H9 (cell line): ENCODE data around the gene HS6ST3. TPM values are rescaled to one million over a fixed set of nuclear protein-coding genes. Genes with fewer than 3 reads are reported as not detected.

Source experiments
- DNase-seq: peaks from one replicate; pipeline ENCODE4 v3.0.0-alpha.2; 2017
- H2AFZ ChIP-seq: one replicate; pipeline ENCODE4 v1.6.1; 2013; ENCODE audit warnings: mild to moderate bottlenecking, low read length, control low read depth, moderate library complexity
- H2AK5ac ChIP-seq: 2 replicates; pipeline ENCODE4 v1.6.1; 2013; ENCODE audit warnings: low read length, control low read depth, mixed read lengths; ENCODE audit not compliant: insufficient read length
- H2BK120ac ChIP-seq: one replicate; pipeline ENCODE4 v1.6.1; 2013; ENCODE audit warnings: low read depth, mild to moderate bottlenecking, low read length, control low read depth, inconsistent platforms; ENCODE audit not compliant: poor library complexity, severe bottlenecking
- H2BK12ac ChIP-seq: 2 replicates; pipeline ENCODE4 v1.6.1; 2013; ENCODE audit warnings: low read length, control low read depth, mixed read lengths, low read depth; ENCODE audit not compliant: insufficient read length
- H2BK15ac ChIP-seq: 2 replicates; pipeline ENCODE4 v1.6.1; 2013; ENCODE audit warnings: low read depth, low read length, control low read depth
- H2BK20ac ChIP-seq: one replicate; pipeline ENCODE4 v1.6.1; 2013; ENCODE audit warnings: low read depth, mild to moderate bottlenecking, low read length, control low read depth, inconsistent platforms; ENCODE audit not compliant: poor library complexity, severe bottlenecking
- H2BK5ac ChIP-seq: 2 replicates; pipeline ENCODE4 v1.6.1; 2013; ENCODE audit warnings: low read length, control low read depth, mixed read lengths; ENCODE audit not compliant: insufficient read length
- H3K14ac ChIP-seq: 2 replicates; pipeline ENCODE4 v1.6.1; 2013; ENCODE audit warnings: low read length, control low read depth; ENCODE audit not compliant: insufficient read depth
- H3K18ac ChIP-seq: 2 replicates; pipeline ENCODE4 v1.6.1; 2013; ENCODE audit warnings: low read depth, mild to moderate bottlenecking, mixed read lengths, low read length, control low read depth; ENCODE audit not compliant: insufficient read length
- H3K23ac ChIP-seq: 2 replicates; pipeline ENCODE4 v1.6.1; 2013; ENCODE audit warnings: low read length, control low read depth, mixed read lengths, low read depth; ENCODE audit not compliant: insufficient read length
- H3K23me2 ChIP-seq: 2 replicates; pipeline ENCODE4 v1.6.1; 2013; ENCODE audit warnings: low read depth, mild to moderate bottlenecking, mixed read lengths, low read length, control low read depth; ENCODE audit not compliant: insufficient read length, poor library complexity, severe bottlenecking
- H3K27ac ChIP-seq: 2 replicates; pipeline ENCODE4 v1.5.1; 2013; ENCODE audit warnings: low read length, control low read depth, mixed read lengths, low read depth; ENCODE audit not compliant: insufficient read length
- H3K27me3 ChIP-seq: 2 replicates; pipeline ENCODE4 v1.6.1; 2013; ENCODE audit warnings: low read length, control low read depth, inconsistent platforms; ENCODE audit not compliant: insufficient read depth
- H3K4ac ChIP-seq: 2 replicates; pipeline ENCODE4 v1.6.1; 2013; ENCODE audit warnings: low read depth, mild to moderate bottlenecking, control low read depth, inconsistent platforms, low read length, moderate library complexity
- H3K4me1 ChIP-seq: 2 replicates; pipeline ENCODE4 v1.6.1; 2013; ENCODE audit warnings: low read length, control low read depth, inconsistent platforms; ENCODE audit not compliant: insufficient read depth
- H3K4me2 ChIP-seq: 2 replicates; pipeline ENCODE4 v1.6.1; 2013; ENCODE audit warnings: low read length, control low read depth, mixed read lengths; ENCODE audit not compliant: insufficient read length, insufficient read depth
- H3K56ac ChIP-seq: 2 replicates; pipeline ENCODE4 v1.6.1; 2013; ENCODE audit warnings: low read depth, mild to moderate bottlenecking, mixed read lengths, low read length, control low read depth; ENCODE audit not compliant: insufficient read length
- H3K79me1 ChIP-seq: 2 replicates; pipeline ENCODE4 v1.6.1; 2013; ENCODE audit warnings: low read depth, mild to moderate bottlenecking, moderate library complexity, low read length, control low read depth, inconsistent platforms; ENCODE audit not compliant: insufficient read depth, poor library complexity, severe bottlenecking
- H3K79me2 ChIP-seq: 2 replicates; pipeline ENCODE4 v1.6.1; 2013; ENCODE audit warnings: low read length, control low read depth, inconsistent platforms; ENCODE audit not compliant: insufficient read depth
- H3K9ac ChIP-seq: 2 replicates; pipeline ENCODE4 v1.6.1; 2013; ENCODE audit warnings: low read length, control low read depth, mixed read lengths; ENCODE audit not compliant: insufficient read length; ENCODE audit errors: extremely low read depth
- H3K9me3 ChIP-seq: one replicate; pipeline ENCODE4 v1.6.1; 2013; ENCODE audit warnings: low read depth, low read length, inconsistent platforms; ENCODE audit not compliant: control insufficient read depth
- H3T11ph ChIP-seq: one replicate; pipeline ENCODE4 v1.6.1; 2013; ENCODE audit warnings: mild to moderate bottlenecking, low read length, control low read depth, inconsistent platforms
- H4K20me1 ChIP-seq: one replicate; pipeline ENCODE4 v1.6.1; 2013; ENCODE audit not compliant: control insufficient read depth, insufficient read length, insufficient read depth
- H4K5ac ChIP-seq: 2 replicates; pipeline ENCODE4 v1.6.1; 2013; ENCODE audit warnings: low read depth, mild to moderate bottlenecking, mixed read lengths, low read length, control low read depth; ENCODE audit not compliant: insufficient read length
- H4K8ac ChIP-seq: replicated peaks from 2 replicates; pipeline ENCODE4 v1.6.1; 2013; ENCODE audit warnings: low read length, control low read depth, mixed read lengths, low read depth; ENCODE audit not compliant: insufficient read length
- H4K91ac ChIP-seq: 2 replicates; pipeline ENCODE4 v1.6.1; 2013; ENCODE audit warnings: low read depth, mild to moderate bottlenecking, moderate library complexity, mixed read lengths, low read length, control low read depth; ENCODE audit not compliant: insufficient read length
- H3K27ac Mint-ChIP-seq, 3 experiments: 2 replicates in 2 of 3; 3 replicates in 1 of 3; pipeline ENCODE4 v1.8.0; 2020 to 2021; ENCODE audit warnings: mixed read lengths in 3 of 3, mild to moderate bottlenecking in 1 of 3, moderate library complexity in 1 of 3
- H3K27me3 Mint-ChIP-seq: 2 replicates; pipeline ENCODE4 v1.8.0; 2021; ENCODE audit warnings: low read depth, mild to moderate bottlenecking, moderate library complexity, mixed read lengths
- H3K36me3 Mint-ChIP-seq, 3 experiments: 2 replicates in 2 of 3; 3 replicates in 1 of 3; pipeline ENCODE4 v1.8.0; 2020 to 2021; ENCODE audit warnings: low read depth in 3 of 3, mixed read lengths in 3 of 3; ENCODE audit not compliant: insufficient read depth in 1 of 3
- H3K4me1 Mint-ChIP-seq, 2 experiments: 2 replicates each; pipeline ENCODE4 v1.8.0; 2020; ENCODE audit warnings: mixed read lengths in 2 of 2
- H3K4me3 Mint-ChIP-seq, 2 experiments: 2 replicates in 1 of 2; 3 replicates in 1 of 2; pipeline ENCODE4 v1.8.0; 2020 to 2021; ENCODE audit warnings: mild to moderate bottlenecking in 2 of 2, mixed read lengths in 2 of 2, moderate library complexity in 1 of 2
- H3K9me3 Mint-ChIP-seq, 2 experiments: 2 replicates in 1 of 2; 3 replicates in 1 of 2; pipeline ENCODE4 v1.8.0; 2020; ENCODE audit warnings: mild to moderate bottlenecking in 2 of 2, mixed read lengths in 2 of 2, moderate library complexity in 1 of 2
- WGBS: extraction: QIAGEN DNeasy Blood & Tissue Kit; methylation state at CpG from one replicate; pipeline ENCODE4 v1.1.7; 2013; ENCODE audit warnings: missing lambda C conversion rate, low lambda C conversion rate, mixed read lengths; ENCODE audit not compliant: insufficient read length; ENCODE audit errors: extremely low coverage; 5-methylcytosine and 5-hydroxymethylcytosine counted together
- total RNA-seq: library from RNA; stranded (reverse); gene quantifications from 2 replicates; pipeline ENCODE4 v1.2.1, GENCODE V29; 2021
- TF ChIP-seq, protein P1 (sequence below): fragments of 200-600 bp; sonication (generic); conservative IDR thresholded peaks from 3 replicates; pipeline ENCODE4 v1.8.0; 2021; ENCODE audit warnings: antibody characterized with exemption, mild to moderate bottlenecking

HS6ST3 gene
- total RNA-seq, 1 experiment from 2014 or later = 0.44 TPM

DNA sequence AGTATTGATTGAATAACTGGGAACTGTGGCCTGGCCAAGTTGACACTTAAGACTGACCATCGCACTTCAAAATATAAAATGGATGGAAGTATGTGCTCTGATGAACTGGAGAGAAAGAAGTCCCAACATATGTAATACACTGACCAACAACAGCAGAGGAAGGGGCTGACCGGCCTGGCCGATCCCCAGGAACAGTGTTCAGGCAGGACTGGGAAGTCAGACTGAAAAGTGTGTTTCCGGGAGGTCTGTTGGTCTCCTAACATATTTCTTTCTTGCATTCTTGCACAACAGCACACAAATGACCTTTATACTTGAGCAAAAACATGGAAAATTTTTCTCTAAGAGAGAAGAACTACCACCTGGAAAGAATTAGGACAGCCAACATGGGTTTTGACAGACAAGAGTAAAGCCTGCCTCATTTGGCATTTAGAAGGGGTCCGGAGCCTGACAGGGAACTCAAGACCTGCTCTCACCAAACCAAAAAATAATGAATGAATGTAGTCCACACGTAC is 606.5 kb downstream of the HS6ST3 start:
- Histone ChIP-seq H3T11ph (no peak overlapping the region), H2BK120ac (no peak overlapping the region), H3K27ac (no peak overlapping the region), H4K5ac (no peak overlapping the region), H3K9me3 (no peaks in the 10 kb centered on the region), H3K4me2 (no peak overlapping the region), H3K79me2 (no peaks in the 10 kb centered on the region), H2BK5ac (no peak overlapping the region), H2AK5ac (no peak overlapping the region), H3K14ac (no peak overlapping the region), H3K56ac (no peak overlapping the region), H3K18ac (no peak overlapping the region), H3K27me3 (no peaks in the 10 kb centered on the region), H3K79me1 (no peaks in the 10 kb centered on the region), H4K8ac (no peak overlapping the region), H2BK12ac (no peak overlapping the region), H4K20me1 (no peaks in the 10 kb centered on the region), H3K23me2 (no peaks in the 10 kb centered on the region), H3K23ac (no peak overlapping the region), H2BK20ac (no peak overlapping the region), H3K9ac (no peak overlapping the region), H3K4ac (no peak overlapping the region), H3K4me1 (no peaks in the 10 kb centered on the region), H4K91ac (no peak overlapping the region), H2BK15ac (no peak overlapping the region), H2AFZ (no peak overlapping the region)
- Mint-ChIP-seq H3K4me1 (no peaks in the 10 kb centered on the region), H3K9me3 (peaks cover 7 to 11% of the 10 kb centered on the region in 2 experiments), H3K27me3 (no peaks in the 10 kb centered on the region; the same call in 1 of the 2 replicates), H3K27ac (no peak overlapping the region; a peak in 1 of 7 replicates), H3K36me3 (peaks cover 0 to 7% (median 4%) of the 10 kb centered on the region in 3 experiments; a peak in 4 of 7 replicates), H3K4me3 (no peak overlapping the region)
- TF ChIP-seq, protein P1, sequence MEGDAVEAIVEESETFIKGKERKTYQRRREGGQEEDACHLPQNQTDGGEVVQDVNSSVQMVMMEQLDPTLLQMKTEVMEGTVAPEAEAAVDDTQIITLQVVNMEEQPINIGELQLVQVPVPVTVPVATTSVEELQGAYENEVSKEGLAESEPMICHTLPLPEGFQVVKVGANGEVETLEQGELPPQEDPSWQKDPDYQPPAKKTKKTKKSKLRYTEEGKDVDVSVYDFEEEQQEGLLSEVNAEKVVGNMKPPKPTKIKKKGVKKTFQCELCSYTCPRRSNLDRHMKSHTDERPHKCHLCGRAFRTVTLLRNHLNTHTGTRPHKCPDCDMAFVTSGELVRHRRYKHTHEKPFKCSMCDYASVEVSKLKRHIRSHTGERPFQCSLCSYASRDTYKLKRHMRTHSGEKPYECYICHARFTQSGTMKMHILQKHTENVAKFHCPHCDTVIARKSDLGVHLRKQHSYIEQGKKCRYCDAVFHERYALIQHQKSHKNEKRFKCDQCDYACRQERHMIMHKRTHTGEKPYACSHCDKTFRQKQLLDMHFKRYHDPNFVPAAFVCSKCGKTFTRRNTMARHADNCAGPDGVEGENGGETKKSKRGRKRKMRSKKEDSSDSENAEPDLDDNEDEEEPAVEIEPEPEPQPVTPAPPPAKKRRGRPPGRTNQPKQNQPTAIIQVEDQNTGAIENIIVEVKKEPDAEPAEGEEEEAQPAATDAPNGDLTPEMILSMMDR = no peak
- WGBS = no CpG with 5 or more reads among the region's 6 CpGs
- no peak for DNase-seq
